HS-27A (cell line): ENCODE data around the gene UBE2O.
A peak's percentile ranks its signal among the peaks of the same experiment; 100 is the strongest.
"Not testable (repeated sequence)": the region's sequence is repeated elsewhere in the genome, so short reads cannot be mapped to it uniquely, and the experiment has no call there.

ENCODE experiments used
- DNase-seq: peaks from one replicate; pipeline ENCODE4 v3.0.0-alpha.2; 2012; ENCODE audit warnings: low read depth, missing footprints

The UBE2O gene

GRCh38 chr17:76370261-76370993, 82.5 kb downstream of the UBE2O start:
- DNase-seq = peak; percentile 71

- DNase-seq = no peak
Observed at GRCh38 chr17:76369804-76370203, 83.1 kb downstream of the UBE2O start.

- DNase-seq = no peak
Observed at GRCh38 chr17:76369379-76369778, 83.6 kb downstream of the UBE2O start.

DNA sequence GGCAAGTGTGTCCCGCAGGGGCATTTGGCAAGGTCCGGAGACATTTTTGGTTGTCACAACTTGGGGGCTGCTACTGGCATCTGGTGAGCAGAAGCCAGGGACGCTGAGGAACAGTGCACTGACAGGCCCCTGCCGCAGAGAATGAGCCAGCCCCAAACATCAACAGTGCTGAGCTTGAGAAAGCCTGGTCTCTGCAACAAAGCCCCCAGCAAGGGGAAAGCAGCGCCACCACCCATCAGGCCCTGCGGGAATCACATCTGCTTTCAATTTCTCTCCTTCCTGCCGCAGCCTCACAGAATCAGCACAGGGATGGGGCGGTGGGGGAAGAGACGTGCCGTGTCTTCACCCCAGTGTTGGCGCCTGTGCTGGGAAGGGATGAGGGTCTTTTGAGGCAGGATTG, 84.4 kb downstream of the UBE2O start:
- no peak for DNase-seq

GRCh38 chr17:76367642-76368041, 85.3 kb downstream of the UBE2O start:
- DNase-seq = no peak

GRCh38 chr17:76366247-76366646, 86.7 kb downstream of the UBE2O start:
- DNase-seq = no peak

DNA sequence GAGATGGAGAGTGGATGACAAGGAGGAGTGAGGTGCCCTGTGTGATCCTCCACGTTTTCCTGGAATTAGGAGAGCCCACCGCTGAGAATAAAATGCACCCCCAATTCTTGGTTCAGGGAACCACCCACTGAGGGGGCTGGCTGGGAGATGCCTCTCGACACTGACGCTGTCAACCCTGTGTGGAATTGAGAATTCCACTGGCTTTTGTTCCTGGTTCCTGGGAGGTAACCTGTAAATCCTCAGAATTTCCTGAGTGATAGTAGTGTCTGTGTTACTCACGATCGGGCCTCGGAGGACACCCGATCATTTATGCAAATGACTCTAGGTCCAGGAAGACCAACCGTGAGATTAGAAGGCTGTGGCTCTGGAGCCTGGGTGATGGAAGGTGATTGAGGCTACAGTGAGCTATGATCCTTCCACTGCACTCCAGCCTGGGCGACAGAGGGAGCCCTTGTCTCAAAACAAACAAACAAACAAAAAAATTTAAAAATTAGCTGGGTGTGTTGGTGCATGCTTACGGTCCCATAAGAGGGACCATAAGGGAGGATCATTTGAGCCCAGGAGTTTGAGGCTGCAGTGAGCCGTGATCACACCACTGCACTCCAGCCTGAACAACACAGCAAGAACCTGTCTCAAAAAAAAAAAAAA, 87.6 kb downstream of the UBE2O start:
- DNase-seq = no peak

DNA sequence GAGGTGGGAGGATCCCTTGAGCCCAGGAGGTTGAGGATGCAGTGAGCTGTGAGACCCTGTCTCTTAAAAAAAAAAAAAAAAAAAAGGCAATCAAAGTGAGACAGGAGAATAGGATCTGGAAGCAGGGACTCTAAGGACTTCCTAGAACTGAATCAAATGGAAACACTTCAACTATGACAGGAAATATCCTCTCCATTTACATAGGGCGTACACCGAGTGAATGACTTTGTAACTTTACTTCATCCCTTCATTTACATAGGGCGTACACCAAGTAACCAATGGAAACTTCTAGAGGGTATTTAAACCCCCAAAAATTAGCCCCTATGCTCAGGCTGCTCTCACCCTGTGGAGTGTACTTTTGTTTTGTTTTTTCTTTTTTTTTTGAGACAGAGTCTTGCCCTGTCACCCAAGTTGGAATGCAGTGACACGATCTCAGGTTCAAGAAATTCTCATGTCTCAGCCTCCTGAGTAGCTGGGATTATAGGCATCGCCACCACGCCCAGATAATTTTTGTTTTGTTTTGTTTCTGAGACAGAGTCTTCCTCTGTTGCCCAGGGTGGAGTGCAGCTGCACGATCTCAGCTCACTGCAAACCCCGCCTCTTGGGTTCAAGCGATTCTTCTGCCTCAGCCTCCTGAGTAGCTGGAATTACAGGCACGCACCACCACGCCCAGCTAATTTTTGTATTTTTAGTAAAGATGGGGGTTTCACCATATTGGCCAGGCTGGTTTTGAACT, 89.7 kb downstream of the UBE2O start:
- DNase-seq = no peak

DNA sequence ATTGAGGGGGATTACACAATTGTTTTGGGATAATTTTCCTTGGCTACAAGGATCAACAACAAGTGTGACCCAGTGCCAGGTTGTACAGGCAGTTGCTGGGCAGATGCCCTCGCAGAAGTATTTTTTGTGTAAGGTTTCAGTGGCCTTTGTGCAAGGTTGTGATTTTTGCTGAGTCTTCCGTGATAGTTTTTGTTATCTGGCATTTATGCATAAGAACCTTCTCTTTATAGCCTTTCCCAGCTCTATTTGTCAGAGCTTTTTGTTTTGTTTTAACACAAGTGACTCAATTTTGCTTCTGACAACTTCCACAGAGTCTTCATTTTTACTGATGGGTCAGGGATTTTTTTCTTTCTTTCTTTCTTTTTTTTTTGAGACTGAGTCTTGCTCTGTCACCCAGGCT, 92.5 kb downstream of the UBE2O start:
- DNase-seq = no peak

DNA sequence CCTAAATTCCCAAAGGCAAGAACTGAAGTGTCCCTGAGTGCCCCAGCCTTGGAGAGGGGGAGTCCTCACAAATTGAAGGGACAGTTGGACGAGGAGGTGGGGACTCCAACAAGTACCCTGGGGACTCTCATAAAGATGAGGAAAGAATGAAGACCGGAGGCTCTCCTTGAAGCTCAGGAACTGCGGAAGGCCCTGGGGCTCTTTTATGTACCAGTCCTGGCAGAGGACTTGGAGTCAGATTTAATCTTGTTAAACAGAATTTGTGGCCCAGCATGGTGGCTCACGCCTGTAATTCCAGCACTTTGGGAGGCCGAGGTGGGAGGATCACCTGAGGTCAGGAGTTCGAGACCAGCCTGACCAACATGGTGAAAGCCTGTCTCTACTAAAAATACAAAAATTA, 93.2 kb downstream of the UBE2O start:
- DNase-seq = not testable (repeated sequence)

GRCh38 chr17:76359375-76359774, 93.6 kb downstream of the UBE2O start:
- no peak for DNase-seq

- DNase-seq = no peak
Observed at GRCh38 chr17:76357597-76358158, 95.3 kb downstream of the UBE2O start.

GRCh38 chr17:76356803-76357456, 96.0 kb downstream of the UBE2O start:
- no peak for DNase-seq

DNA sequence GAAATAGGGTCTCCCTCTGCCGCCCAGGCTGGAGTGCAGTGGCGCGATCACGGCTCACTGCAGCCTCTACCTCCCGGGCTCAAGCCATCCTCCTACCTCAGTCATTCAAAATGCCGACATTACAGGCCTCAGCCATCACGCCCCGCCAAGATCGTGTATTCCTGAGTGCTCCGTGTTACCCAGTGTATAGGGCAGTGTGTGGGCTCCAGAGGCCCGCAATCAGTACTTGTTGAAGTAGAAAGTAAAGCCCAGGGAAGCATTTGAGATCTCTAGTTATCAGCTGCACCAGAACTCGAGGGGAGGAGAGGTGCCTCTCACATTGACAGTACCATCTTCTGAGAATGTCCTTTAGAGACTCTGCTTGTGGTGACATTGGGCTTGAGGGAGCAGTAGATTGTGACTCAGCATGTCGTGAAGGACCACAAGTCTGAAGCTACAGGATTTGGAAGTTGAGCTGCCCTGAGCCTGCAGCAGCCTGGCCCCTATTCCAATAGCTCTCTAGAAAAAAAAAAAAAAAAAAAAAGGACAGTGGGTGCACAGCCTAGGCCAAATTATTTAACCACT, 98.1 kb downstream of the UBE2O start:
- DNase-seq = no peak

- DNase-seq = no peak
Observed at GRCh38 chr17:76354317-76354729, 98.6 kb downstream of the UBE2O start.

DNA sequence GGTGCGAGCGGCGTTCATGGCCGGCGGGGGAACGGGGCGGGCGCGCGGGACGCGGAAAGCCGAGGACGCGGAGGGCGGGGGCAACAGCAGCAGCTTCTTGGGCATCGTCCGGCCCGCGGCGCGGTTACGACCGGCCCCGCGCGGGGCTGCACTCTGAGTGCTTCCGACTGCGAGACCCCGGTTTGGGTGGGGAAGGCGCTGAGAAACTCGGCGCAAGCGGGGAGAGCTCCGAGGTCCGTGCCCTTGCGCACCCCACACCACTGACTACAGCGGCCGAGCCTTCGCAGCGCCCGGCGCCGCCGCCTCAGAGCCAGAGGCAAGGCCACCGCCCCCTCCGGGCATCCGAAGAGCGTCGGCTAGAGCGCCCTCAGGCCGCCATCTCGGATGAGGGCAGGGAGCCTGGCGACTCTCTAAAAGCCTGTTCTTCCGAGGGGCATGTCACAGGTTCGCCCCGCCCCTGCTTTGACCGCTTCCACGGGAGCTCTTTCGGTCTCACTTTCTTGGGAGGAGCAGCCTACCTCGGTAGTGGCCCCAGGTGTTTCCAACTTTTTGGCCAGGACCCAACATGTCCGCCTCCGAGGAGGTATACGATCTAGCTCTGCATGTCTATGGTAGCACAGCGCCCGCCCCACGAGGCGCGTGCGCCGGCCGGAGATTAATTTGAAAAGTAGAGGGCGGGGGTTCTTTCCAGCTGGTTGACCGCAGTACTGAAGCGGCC, 99.2 kb downstream of the UBE2O start, which contains the start of gene PRPSAP1:
TSS of gene PRPSAP1 (minus strand) at position 318 of the 718 bp plus-strand sequence. CDS start at position 105, 213 bp downstream.
- peak; percentile 68 for DNase-seq

GRCh38 chr17:76353004-76353598, 99.9 kb downstream of the UBE2O start:
- no peak for DNase-seq

DNA sequence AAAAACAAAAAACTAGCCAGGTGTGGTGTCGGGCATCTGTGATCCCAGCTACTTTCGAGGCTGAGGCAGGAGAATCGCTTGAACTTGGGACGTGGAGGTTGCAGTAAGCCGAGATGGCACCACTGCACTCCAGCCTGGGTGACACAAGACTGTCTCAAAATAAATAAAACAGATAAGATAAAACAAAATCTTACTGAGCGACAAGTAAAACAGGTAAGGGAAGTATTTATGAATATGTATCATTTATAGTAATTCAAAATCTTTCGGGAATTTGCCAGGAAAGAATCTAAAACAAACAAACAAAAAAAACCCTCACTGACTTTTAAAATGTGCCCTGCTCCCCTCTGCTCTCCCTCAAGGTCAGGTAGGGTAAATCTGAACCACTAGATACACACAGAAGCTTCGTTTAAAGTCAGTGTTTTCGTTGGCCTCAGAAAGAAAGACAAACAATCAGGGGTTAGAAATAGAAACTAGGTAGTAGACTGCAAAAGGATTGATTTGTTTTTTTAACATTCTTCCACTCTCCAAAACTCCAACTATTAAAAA, 101.4 kb downstream of the UBE2O start:
- no peak for DNase-seq

GRCh38 chr17:76350463-76350862, 102.5 kb downstream of the UBE2O start:
- DNase-seq = no peak

GRCh38 chr17:76346936-76347335, 106.0 kb downstream of the UBE2O start:
- not testable (repeated sequence) for DNase-seq
